HEK293 (cell line): ENCODE measurements around the gene FAM81A.

ENCODE experiments used
- CTCF ChIA-PET: fragments of 350-600 bp; formaldehyde crosslinking; extraction: SDS; loops from one replicate; lab custom pipeline; 2021; ENCODE audit warnings: antibody characterized with exemption; lab: Yijun Ruan, JAX
- POLR2A ChIA-PET: fragments of 300-600 bp; formaldehyde crosslinking; extraction: SDS; loops from one replicate; lab custom pipeline; 2020; ENCODE audit warnings: antibody characterized with exemption, inconsistent platforms; lab: Yijun Ruan, JAX
- H3K27ac ChIP-seq: fragments of 200-500 bp; sonication (Bioruptor generic); 2 replicates; pipeline ENCODE4 v1.5.1; 2014; ENCODE audit warnings: low read depth, low read length, control low read depth, inconsistent platforms; ENCODE audit errors: extremely low read depth
- H3K36me3 ChIP-seq, 2 experiments: fragments of 200-500 bp in 1 of 2; sonication (Bioruptor generic) in 1 of 2; 1 replicate in 1 of 2; 2 replicates in 1 of 2; pipeline ENCODE4 v1.5.1; 2014 to 2017; ENCODE audit warnings: inconsistent platforms in 2 of 2, low read length in 2 of 2; ENCODE audit not compliant: control insufficient read depth in 2 of 2, insufficient read depth in 1 of 2
- H3K4me1 ChIP-seq: fragments of 200-500 bp; sonication (Bioruptor generic); 2 replicates; pipeline ENCODE4 v1.5.1; 2014; ENCODE audit warnings: mild to moderate bottlenecking, low read length, inconsistent platforms; ENCODE audit not compliant: control insufficient read depth, insufficient read depth
- H3K4me3 ChIP-seq: 2 replicates; pipeline ENCODE4 v1.5.1; 2011; ENCODE audit warnings: low read depth, mild to moderate bottlenecking, control low read depth, low read length, moderate library complexity
- H3K9me3 ChIP-seq: fragments of 200-500 bp; sonication (Bioruptor generic); 2 replicates; pipeline ENCODE4 v1.5.1; 2014; ENCODE audit warnings: low read depth, low read length, inconsistent platforms; ENCODE audit not compliant: control insufficient read depth, insufficient read depth
- GLIS1 ChIP-seq: fragments of 450-650 bp; formaldehyde crosslinking; IDR thresholded peaks from 2 replicates; pipeline ENCODE4 v1.5.1; 2016; ENCODE audit warnings: missing biosample characterization, missing genetic modification characterization
- KLF16 ChIP-seq: fragments of 450-650 bp; formaldehyde crosslinking; IDR thresholded peaks from 2 replicates; pipeline ENCODE4 v1.5.1; 2017; ENCODE audit warnings: missing biosample characterization, missing genetic modification characterization
- KLF8 ChIP-seq: fragments of 450-650 bp; formaldehyde crosslinking; IDR thresholded peaks from 2 replicates; pipeline ENCODE4 v1.5.1; 2016; ENCODE audit warnings: missing biosample characterization, missing genetic modification characterization
- SCRT2 ChIP-seq: fragments of 450-650 bp; formaldehyde crosslinking; IDR thresholded peaks from 2 replicates; pipeline ENCODE4 v1.5.1; 2016; ENCODE audit warnings: missing biosample characterization, missing genetic modification characterization
- SETDB1 ChIP-seq: IDR thresholded peaks from one replicate; pipeline ENCODE4 v1.6.1; 2017; ENCODE audit warnings: mild to moderate bottlenecking, low read length, moderate library complexity, mixed read lengths; ENCODE audit not compliant: insufficient read length
- SP3 ChIP-seq: fragments of 450-650 bp; formaldehyde crosslinking; IDR thresholded peaks from 2 replicates; pipeline ENCODE4 v1.5.1; 2016; ENCODE audit warnings: missing biosample characterization, missing genetic modification characterization
- YY1 ChIP-seq: fragments of 450-650 bp; formaldehyde crosslinking; IDR thresholded peaks from 2 replicates; pipeline ENCODE4 v1.5.1; 2018; ENCODE audit warnings: missing biosample characterization, missing genetic modification characterization
- YY2 ChIP-seq: fragments of 450-650 bp; formaldehyde crosslinking; IDR thresholded peaks from 2 replicates; pipeline ENCODE4 v1.5.1; 2016; ENCODE audit warnings: missing biosample characterization, missing genetic modification characterization
- ZBTB21 ChIP-seq: fragments of 450-650 bp; formaldehyde crosslinking; IDR thresholded peaks from 2 replicates; pipeline ENCODE4 v1.5.1; 2017; ENCODE audit warnings: missing biosample characterization, missing genetic modification characterization
- ZFP37 ChIP-seq: fragments of 450-650 bp; formaldehyde crosslinking; IDR thresholded peaks from 2 replicates; pipeline ENCODE4 v1.5.1; 2016; ENCODE audit warnings: missing biosample characterization, missing genetic modification characterization
- ZNF112 ChIP-seq: fragments of 450-650 bp; formaldehyde crosslinking; IDR thresholded peaks from 2 replicates; pipeline ENCODE4 v1.5.0; 2017; ENCODE audit warnings: missing biosample characterization, missing genetic modification characterization
- ZNF248 ChIP-seq: fragments of 450-650 bp; formaldehyde crosslinking; IDR thresholded peaks from 2 replicates; pipeline ENCODE4 v1.5.1; 2017; ENCODE audit warnings: missing biosample characterization, missing genetic modification characterization
- ZNF324 ChIP-seq: fragments of 450-650 bp; formaldehyde crosslinking; IDR thresholded peaks from 2 replicates; pipeline ENCODE4 v1.5.1; 2016; ENCODE audit warnings: missing biosample characterization, missing genetic modification characterization
- ZNF48 ChIP-seq: fragments of 450-650 bp; formaldehyde crosslinking; IDR thresholded peaks from 2 replicates; pipeline ENCODE4 v1.5.1; 2016; ENCODE audit warnings: missing biosample characterization, missing genetic modification characterization
- ZNF501 ChIP-seq: fragments of 450-650 bp; formaldehyde crosslinking; IDR thresholded peaks from 2 replicates; pipeline ENCODE4 v1.5.1; 2016; ENCODE audit warnings: missing biosample characterization, missing genetic modification characterization
- ZNF585B ChIP-seq: fragments of 450-650 bp; formaldehyde crosslinking; IDR thresholded peaks from 2 replicates; pipeline ENCODE4 v1.5.1; 2016; ENCODE audit warnings: missing biosample characterization, missing genetic modification characterization
- ZNF596 ChIP-seq: fragments of 450-650 bp; IDR thresholded peaks from 2 replicates; pipeline ENCODE4 v1.5.0; 2018; ENCODE audit warnings: missing biosample characterization, mild to moderate bottlenecking, missing genetic modification characterization, moderate library complexity
- ZNF600 ChIP-seq: fragments of 450-650 bp; formaldehyde crosslinking; IDR thresholded peaks from 2 replicates; pipeline ENCODE4 v1.5.1; 2016; ENCODE audit warnings: missing biosample characterization, missing genetic modification characterization
- ZNF664 ChIP-seq: fragments of 450-650 bp; formaldehyde crosslinking; IDR thresholded peaks from 2 replicates; pipeline ENCODE4 v1.5.1; 2016; ENCODE audit warnings: missing biosample characterization, missing genetic modification characterization
- ZNF677 ChIP-seq: fragments of 450-650 bp; IDR thresholded peaks from 2 replicates; pipeline ENCODE4 v1.5.0; 2018; ENCODE audit warnings: missing biosample characterization, mild to moderate bottlenecking, missing genetic modification characterization, moderate library complexity
- ZNF701 ChIP-seq: fragments of 450-650 bp; formaldehyde crosslinking; IDR thresholded peaks from 2 replicates; pipeline ENCODE4 v1.5.1; 2016; ENCODE audit warnings: missing biosample characterization, missing genetic modification characterization
- ZNF747 ChIP-seq: fragments of 450-650 bp; formaldehyde crosslinking; IDR thresholded peaks from 2 replicates; pipeline ENCODE4 v1.5.1; 2016; ENCODE audit warnings: missing biosample characterization, missing genetic modification characterization
- ZNF768 ChIP-seq: fragments of 450-650 bp; formaldehyde crosslinking; IDR thresholded peaks from 2 replicates; pipeline ENCODE4 v1.5.1; 2018; ENCODE audit warnings: missing biosample characterization, mild to moderate bottlenecking, missing genetic modification characterization
- ZNF785 ChIP-seq: fragments of 450-650 bp; formaldehyde crosslinking; IDR thresholded peaks from 2 replicates; pipeline ENCODE4 v1.5.1; 2016; ENCODE audit warnings: missing biosample characterization, missing genetic modification characterization
- ZNF792 ChIP-seq: fragments of 450-650 bp; formaldehyde crosslinking; IDR thresholded peaks from 2 replicates; pipeline ENCODE4 v1.5.1; 2016; ENCODE audit warnings: missing biosample characterization, missing genetic modification characterization
- ZXDB ChIP-seq: fragments of 450-650 bp; formaldehyde crosslinking; IDR thresholded peaks from 2 replicates; pipeline ENCODE4 v1.5.1; 2016; ENCODE audit warnings: missing biosample characterization, missing genetic modification characterization
- TF ChIP-seq, protein P1 (sequence below): fragments of 450-650 bp; formaldehyde crosslinking; IDR thresholded peaks from 2 replicates; pipeline ENCODE4 v1.5.1; 2017; ENCODE audit warnings: missing biosample characterization, missing genetic modification characterization
- TF ChIP-seq, protein P2 (sequence below): fragments of 450-650 bp; formaldehyde crosslinking; IDR thresholded peaks from 2 replicates; pipeline ENCODE4 v1.5.1; 2016; ENCODE audit warnings: missing biosample characterization, missing genetic modification characterization
- TF ChIP-seq, protein P3 (sequence below): IDR thresholded peaks from 2 replicates; pipeline ENCODE4 v1.6.1; 2011; ENCODE audit warnings: mild to moderate bottlenecking, low read depth, low read length, borderline replicate concordance
- TF ChIP-seq, protein P4 (sequence below): fragments of 450-650 bp; formaldehyde crosslinking; IDR thresholded peaks from 2 replicates; pipeline ENCODE4 v1.5.1; 2016; ENCODE audit warnings: missing biosample characterization, missing genetic modification characterization
- TF ChIP-seq, protein P5 (sequence below): fragments of 450-650 bp; formaldehyde crosslinking; IDR thresholded peaks from 2 replicates; pipeline ENCODE4 v1.5.1; 2017; ENCODE audit warnings: missing biosample characterization, mild to moderate bottlenecking, missing genetic modification characterization, moderate library complexity

Gene FAM81A

DNA sequence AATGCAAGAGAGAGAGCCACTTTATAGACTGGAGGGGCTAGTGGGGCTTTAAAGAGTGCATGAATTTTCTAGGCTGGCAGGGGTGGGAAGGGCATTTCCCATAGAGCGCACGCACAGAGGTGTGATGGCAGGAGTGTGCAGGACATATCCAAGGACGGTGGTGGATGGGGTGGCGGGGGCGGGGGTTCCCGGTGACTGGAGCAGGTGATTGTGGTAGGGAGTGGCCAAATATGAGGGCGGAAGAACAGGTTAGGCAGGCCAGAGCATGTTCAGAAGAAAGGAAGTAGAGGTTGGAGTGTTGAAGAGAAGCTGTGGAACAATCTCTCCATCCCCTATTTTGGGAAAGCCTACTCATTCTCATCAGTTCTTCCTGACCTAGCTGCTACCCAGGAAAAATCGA, 18.1 kb downstream of the FAM81A start:
- ChIA-PET CTCF (no interaction called here), POLR2A (no interaction called here)
- TF ChIP-seq, protein P1, sequence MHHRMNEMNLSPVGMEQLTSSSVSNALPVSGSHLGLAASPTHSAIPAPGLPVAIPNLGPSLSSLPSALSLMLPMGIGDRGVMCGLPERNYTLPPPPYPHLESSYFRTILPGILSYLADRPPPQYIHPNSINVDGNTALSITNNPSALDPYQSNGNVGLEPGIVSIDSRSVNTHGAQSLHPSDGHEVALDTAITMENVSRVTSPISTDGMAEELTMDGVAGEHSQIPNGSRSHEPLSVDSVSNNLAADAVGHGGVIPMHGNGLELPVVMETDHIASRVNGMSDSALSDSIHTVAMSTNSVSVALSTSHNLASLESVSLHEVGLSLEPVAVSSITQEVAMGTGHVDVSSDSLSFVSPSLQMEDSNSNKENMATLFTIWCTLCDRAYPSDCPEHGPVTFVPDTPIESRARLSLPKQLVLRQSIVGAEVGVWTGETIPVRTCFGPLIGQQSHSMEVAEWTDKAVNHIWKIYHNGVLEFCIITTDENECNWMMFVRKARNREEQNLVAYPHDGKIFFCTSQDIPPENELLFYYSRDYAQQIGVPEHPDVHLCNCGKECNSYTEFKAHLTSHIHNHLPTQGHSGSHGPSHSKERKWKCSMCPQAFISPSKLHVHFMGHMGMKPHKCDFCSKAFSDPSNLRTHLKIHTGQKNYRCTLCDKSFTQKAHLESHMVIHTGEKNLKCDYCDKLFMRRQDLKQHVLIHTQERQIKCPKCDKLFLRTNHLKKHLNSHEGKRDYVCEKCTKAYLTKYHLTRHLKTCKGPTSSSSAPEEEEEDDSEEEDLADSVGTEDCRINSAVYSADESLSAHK (tag by site-specific recombination), result no peak
- no peak for TF ChIP-seq YY2 (tag by site-specific recombination)
- no peak for TF ChIP-seq ZNF324
- no peak for TF ChIP-seq SP3 (tag by site-specific recombination)
- TF ChIP-seq ZNF501 (tag by site-specific recombination), result no peak
- TF ChIP-seq ZNF677 (tag by site-specific recombination), result no peak
- no peak for TF ChIP-seq ZNF768 (tag by site-specific recombination)
- TF ChIP-seq ZNF792 (tag by site-specific recombination), result no peak
- TF ChIP-seq ZNF48 (tag by site-specific recombination), result no peak
- TF ChIP-seq ZFP37 (tag by site-specific recombination), result no peak
- no peak for TF ChIP-seq ZBTB21 (tag by site-specific recombination)
- no peak for TF ChIP-seq ZXDB (tag by site-specific recombination)
- TF ChIP-seq, protein P2, sequence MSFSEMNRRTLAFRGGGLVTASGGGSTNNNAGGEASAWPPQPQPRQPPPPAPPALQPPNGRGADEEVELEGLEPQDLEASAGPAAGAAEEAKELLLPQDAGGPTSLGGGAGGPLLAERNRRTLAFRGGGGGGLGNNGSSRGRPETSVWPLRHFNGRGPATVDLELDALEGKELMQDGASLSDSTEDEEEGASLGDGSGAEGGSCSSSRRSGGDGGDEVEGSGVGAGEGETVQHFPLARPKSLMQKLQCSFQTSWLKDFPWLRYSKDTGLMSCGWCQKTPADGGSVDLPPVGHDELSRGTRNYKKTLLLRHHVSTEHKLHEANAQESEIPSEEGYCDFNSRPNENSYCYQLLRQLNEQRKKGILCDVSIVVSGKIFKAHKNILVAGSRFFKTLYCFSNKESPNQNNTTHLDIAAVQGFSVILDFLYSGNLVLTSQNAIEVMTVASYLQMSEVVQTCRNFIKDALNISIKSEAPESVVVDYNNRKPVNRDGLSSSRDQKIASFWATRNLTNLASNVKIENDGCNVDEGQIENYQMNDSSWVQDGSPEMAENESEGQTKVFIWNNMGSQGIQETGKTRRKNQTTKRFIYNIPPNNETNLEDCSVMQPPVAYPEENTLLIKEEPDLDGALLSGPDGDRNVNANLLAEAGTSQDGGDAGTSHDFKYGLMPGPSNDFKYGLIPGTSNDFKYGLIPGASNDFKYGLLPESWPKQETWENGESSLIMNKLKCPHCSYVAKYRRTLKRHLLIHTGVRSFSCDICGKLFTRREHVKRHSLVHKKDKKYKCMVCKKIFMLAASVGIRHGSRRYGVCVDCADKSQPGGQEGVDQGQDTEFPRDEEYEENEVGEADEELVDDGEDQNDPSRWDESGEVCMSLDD (tag by site-specific recombination), result no peak
- TF ChIP-seq YY1, result no peak
- TF ChIP-seq GLIS1 (tag by site-specific recombination), result no peak
- TF ChIP-seq ZNF701 (tag by site-specific recombination), result no peak
- no peak for TF ChIP-seq SETDB1
- no peak for TF ChIP-seq KLF8 (tag by site-specific recombination)
- TF ChIP-seq, protein P3, sequence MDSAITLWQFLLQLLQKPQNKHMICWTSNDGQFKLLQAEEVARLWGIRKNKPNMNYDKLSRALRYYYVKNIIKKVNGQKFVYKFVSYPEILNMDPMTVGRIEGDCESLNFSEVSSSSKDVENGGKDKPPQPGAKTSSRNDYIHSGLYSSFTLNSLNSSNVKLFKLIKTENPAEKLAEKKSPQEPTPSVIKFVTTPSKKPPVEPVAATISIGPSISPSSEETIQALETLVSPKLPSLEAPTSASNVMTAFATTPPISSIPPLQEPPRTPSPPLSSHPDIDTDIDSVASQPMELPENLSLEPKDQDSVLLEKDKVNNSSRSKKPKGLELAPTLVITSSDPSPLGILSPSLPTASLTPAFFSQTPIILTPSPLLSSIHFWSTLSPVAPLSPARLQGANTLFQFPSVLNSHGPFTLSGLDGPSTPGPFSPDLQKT, result no peak
- no peak for TF ChIP-seq KLF16 (tag by site-specific recombination)
- H3K4me1 ChIP-seq, result no peaks in the 10 kb centered on the region
- H3K36me3 ChIP-seq, result no peaks in the 10 kb centered on the region; a peak in 1 of 3 replicates
- H3K27ac ChIP-seq, result no peak overlapping the region
- H3K9me3 ChIP-seq, result no peaks in the 10 kb centered on the region
- H3K4me3 ChIP-seq, result no peak overlapping the region

DNA sequence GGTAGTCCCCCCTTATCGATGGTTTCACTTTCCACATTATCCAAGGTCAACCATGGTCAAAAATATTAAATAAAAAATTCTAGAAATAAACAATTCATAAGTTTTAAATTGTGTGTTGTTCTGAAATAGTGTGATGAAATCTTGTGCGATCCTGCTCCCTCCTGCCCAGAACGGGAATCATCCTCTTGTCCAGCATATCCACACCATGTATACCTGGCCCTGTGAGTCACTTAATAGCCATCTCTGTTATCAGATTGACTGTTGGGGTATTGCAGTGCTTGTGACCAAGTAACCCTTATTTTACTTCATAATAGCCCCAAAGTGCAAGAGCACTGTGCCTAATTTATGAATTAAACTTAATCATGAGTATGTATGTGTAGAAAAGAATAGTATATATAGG, 19.1 kb downstream of the FAM81A start:
- H3K4me1 ChIP-seq, result no peaks in the 10 kb centered on the region
- no peak for TF ChIP-seq ZNF664 (tag by site-specific recombination)
- TF ChIP-seq, protein P4, sequence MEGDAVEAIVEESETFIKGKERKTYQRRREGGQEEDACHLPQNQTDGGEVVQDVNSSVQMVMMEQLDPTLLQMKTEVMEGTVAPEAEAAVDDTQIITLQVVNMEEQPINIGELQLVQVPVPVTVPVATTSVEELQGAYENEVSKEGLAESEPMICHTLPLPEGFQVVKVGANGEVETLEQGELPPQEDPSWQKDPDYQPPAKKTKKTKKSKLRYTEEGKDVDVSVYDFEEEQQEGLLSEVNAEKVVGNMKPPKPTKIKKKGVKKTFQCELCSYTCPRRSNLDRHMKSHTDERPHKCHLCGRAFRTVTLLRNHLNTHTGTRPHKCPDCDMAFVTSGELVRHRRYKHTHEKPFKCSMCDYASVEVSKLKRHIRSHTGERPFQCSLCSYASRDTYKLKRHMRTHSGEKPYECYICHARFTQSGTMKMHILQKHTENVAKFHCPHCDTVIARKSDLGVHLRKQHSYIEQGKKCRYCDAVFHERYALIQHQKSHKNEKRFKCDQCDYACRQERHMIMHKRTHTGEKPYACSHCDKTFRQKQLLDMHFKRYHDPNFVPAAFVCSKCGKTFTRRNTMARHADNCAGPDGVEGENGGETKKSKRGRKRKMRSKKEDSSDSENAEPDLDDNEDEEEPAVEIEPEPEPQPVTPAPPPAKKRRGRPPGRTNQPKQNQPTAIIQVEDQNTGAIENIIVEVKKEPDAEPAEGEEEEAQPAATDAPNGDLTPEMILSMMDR, result no peak
- no peak for TF ChIP-seq ZNF596
- TF ChIP-seq, protein P5, sequence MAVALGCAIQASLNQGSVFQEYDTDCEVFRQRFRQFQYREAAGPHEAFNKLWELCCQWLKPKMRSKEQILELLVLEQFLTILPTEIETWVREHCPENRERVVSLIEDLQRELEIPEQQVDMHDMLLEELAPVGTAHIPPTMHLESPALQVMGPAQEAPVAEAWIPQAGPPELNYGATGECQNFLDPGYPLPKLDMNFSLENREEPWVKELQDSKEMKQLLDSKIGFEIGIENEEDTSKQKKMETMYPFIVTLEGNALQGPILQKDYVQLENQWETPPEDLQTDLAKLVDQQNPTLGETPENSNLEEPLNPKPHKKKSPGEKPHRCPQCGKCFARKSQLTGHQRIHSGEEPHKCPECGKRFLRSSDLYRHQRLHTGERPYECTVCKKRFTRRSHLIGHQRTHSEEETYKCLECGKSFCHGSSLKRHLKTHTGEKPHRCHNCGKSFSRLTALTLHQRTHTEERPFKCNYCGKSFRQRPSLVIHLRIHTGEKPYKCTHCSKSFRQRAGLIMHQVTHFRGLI, result no peak
- no peak for TF ChIP-seq ZNF585B
- no peak for TF ChIP-seq ZNF248 (tag by site-specific recombination)
- TF ChIP-seq ZNF747 (tag by site-specific recombination), result no peak
- TF ChIP-seq ZNF600 (tag by site-specific recombination), result no peak
- no peak for TF ChIP-seq ZNF112
- no peak for TF ChIP-seq ZNF785 (tag by site-specific recombination)
- TF ChIP-seq ZNF48 (tag by site-specific recombination), result no peak
- no peak for TF ChIP-seq SCRT2 (tag by site-specific recombination)
- no peak overlapping the region for H3K4me3 ChIP-seq
- H3K36me3 ChIP-seq, result no peaks in the 10 kb centered on the region; a peak in 1 of 3 replicates
- H3K9me3 ChIP-seq, result no peaks in the 10 kb centered on the region
- H3K27ac ChIP-seq, result no peak overlapping the region
- ChIA-PET POLR2A (no interaction called here), CTCF (no interaction called here)
